ENCODE measurements around the gene SRSF1.

GRCh38 chr17:58051468-58051867, 44.4 kb upstream of the SRSF1 start:
- no peak for TF ChIP-seq POLR2A (IDR thresholded peaks at IDR 0.05; ENCODE audit: low read depth, low read length)
- TF ChIP-seq ELK1 (IDR thresholded peaks at IDR 0.05; ENCODE audit: borderline replicate concordance, low read depth, low read length), result no peak
- TF ChIP-seq CTCF (conservative IDR thresholded peaks at IDR 0.05; ENCODE audit: low read depth, low read length), result no peak
- no peak for TF ChIP-seq CEBPB (IDR thresholded peaks at IDR 0.05; ENCODE audit: low read depth, low read length)
- TF ChIP-seq RCOR1 (IDR thresholded peaks at IDR 0.05; ENCODE audit: insufficient replicate concordance, low read length), result no peak
- TF ChIP-seq RAD21 (IDR thresholded peaks at IDR 0.05; ENCODE audit: low read length), result no peak
- TF ChIP-seq MAZ (IDR thresholded peaks at IDR 0.05; ENCODE audit: borderline replicate concordance, low read depth, low read length), result no peak
- TF ChIP-seq MAFK (IDR thresholded peaks at IDR 0.05; ENCODE audit: low read depth, low read length), result no peak
- TF ChIP-seq MXI1 (IDR thresholded peaks at IDR 0.05; ENCODE audit: borderline replicate concordance, low read depth, low read length), result no peak
- no peak for TF ChIP-seq FOS (IDR thresholded peaks at IDR 0.05; ENCODE audit: low read depth, low read length)

Data from IMR-90 (cell line).